T-helper 17 cell (primary cell): ENCODE data around the gene STK39. TPM values are rescaled to one million over a fixed set of nuclear protein-coding genes. Genes with fewer than 3 reads are reported as not detected.

Experiments
- ATAC-seq: fragments of 150-1000 bp; cut with Tn5 transposase; 2 replicates; pipeline ENCODE4 v1.10.0; 2021; ENCODE audit warnings: mild to moderate bottlenecking, moderate library complexity
- DNase-seq, 3 donors: peaks; one replicate each; pipeline versions ENCODE4 v3.0.0 to v3.0.0-alpha.2; 2020 to 2021
- H3K9me3 ChIP-seq: one replicate; pipeline ENCODE4 v1.7.0; 2013; ENCODE audit warnings: low read length, mild to moderate bottlenecking; ENCODE audit not compliant: control insufficient read depth, poor library complexity, severe bottlenecking
- H3K27ac Mint-ChIP-seq: one replicate; pipeline ENCODE4 v1.8.0; 2022; ENCODE audit warnings: mild to moderate bottlenecking, moderate library complexity, mixed read lengths
- H3K27me3 Mint-ChIP-seq: one replicate; pipeline ENCODE4 v1.8.0; 2022; ENCODE audit warnings: mixed read lengths
- H3K36me3 Mint-ChIP-seq: one replicate; pipeline ENCODE4 v1.8.0; 2022; ENCODE audit warnings: low read depth, mixed read lengths
- H3K4me1 Mint-ChIP-seq: one replicate; pipeline ENCODE4 v1.8.0; 2022; ENCODE audit warnings: mild to moderate bottlenecking, mixed read lengths
- H3K4me3 Mint-ChIP-seq: one replicate; pipeline ENCODE4 v1.8.0; 2022; ENCODE audit warnings: mild to moderate bottlenecking, moderate library complexity, mixed read lengths
- total RNA-seq, 4 donors: library from RNA in 2 of 4; stranded (reverse) in 2 of 4; gene quantifications; one replicate each; pipeline ENCODE4 v1.2.3 and lab custom pipeline; 2022 to 2026

Gene STK39
- total RNA-seq, 2 donors from 2014 or later = 24.1 to 26.1 TPM

DNA sequence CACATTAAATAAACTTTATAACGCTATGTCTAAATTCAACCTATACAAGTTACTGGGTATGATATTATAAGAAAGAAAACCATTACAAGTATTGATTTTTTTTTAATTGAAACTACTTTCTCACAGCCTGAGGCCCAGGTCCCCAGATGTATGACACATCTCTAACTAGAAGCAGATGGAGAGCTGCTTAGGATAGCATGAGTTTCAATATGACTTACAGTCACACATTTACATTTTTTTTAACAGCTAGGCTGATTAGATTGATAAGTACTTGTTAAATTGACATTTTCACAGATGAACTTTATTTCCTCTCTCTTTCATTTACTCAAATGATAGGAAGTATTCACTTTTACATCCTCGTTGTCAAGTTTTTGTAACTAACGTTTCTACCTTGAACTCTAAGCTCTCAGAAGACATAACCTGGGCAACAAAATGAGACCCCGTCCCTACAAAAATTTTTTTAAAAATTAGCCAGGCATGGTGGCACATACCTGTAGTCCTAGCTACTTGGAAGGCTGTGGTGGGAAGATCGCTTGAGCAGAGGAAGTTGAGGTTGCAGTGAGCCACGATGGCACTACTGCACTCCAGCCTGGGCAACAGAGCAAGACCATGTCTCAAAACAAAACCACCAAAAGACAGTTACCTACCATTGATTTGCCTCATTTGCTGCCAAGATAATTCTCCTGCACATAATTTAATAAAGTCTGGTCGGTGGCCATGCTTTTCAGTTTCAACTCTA lies 52.4 kb downstream of the STK39 start:
- H3K4me3 Mint-ChIP-seq = peak overlapping the region; percentile 65
- H3K9me3 ChIP-seq = no peaks in the 10 kb centered on the region
- ATAC-seq = peak; percentile 51
- H3K27ac Mint-ChIP-seq = peak overlapping the region; percentile 85
- peaks cover 56% of the 10 kb centered on the region for H3K4me1 Mint-ChIP-seq
- no peaks in the 10 kb centered on the region for H3K36me3 Mint-ChIP-seq
- H3K27me3 Mint-ChIP-seq = no peaks in the 10 kb centered on the region
- DNase-seq = no peak

DNA sequence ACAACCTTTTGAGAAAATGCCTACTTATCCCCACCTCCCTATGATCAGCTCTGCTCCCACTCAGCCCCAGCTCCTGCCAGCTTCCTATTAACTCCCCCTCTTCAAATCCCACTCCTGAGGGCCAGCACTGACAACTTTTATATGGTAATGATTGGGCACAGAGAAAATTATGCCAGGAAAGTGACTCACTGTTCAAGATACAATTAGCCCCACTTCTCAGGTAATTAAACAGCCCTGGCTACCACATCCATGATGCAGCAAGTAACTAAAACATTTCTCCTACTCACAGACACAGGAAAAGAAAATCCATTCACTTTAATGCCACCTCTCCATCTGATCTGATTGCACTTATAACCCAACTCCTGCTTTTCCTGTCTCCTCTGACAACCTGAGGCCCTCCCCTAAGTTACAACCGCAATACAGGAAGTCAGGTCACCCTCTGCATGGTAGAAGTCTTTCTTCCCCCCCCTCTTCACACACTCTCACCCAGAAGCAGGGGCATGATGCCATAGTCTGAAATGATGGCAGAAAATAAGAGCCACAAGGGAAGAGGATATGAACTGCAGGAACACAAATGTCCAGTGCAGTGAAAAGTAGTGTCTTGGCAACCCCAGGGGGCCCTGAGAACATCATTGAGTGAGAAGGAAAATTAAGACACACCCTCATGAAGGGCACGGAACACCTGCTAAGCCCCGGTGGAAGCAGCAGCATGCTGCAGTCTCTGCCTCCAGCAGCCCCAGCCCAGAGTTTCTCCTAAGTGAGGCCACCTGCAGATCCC lies 54.4 kb downstream of the STK39 start:
- DNase-seq (no peak), ATAC-seq (peak; percentile 94)
- Mint-ChIP-seq H3K4me1 (peaks cover 61% of the 10 kb centered on the region), H3K27me3 (no peaks in the 10 kb centered on the region), H3K4me3 (peak overlapping the region; percentile 73), H3K36me3 (peaks cover 3% of the 10 kb centered on the region), H3K27ac (peak overlapping the region; percentile 88)
- H3K9me3 ChIP-seq = no peaks in the 10 kb centered on the region

DNA sequence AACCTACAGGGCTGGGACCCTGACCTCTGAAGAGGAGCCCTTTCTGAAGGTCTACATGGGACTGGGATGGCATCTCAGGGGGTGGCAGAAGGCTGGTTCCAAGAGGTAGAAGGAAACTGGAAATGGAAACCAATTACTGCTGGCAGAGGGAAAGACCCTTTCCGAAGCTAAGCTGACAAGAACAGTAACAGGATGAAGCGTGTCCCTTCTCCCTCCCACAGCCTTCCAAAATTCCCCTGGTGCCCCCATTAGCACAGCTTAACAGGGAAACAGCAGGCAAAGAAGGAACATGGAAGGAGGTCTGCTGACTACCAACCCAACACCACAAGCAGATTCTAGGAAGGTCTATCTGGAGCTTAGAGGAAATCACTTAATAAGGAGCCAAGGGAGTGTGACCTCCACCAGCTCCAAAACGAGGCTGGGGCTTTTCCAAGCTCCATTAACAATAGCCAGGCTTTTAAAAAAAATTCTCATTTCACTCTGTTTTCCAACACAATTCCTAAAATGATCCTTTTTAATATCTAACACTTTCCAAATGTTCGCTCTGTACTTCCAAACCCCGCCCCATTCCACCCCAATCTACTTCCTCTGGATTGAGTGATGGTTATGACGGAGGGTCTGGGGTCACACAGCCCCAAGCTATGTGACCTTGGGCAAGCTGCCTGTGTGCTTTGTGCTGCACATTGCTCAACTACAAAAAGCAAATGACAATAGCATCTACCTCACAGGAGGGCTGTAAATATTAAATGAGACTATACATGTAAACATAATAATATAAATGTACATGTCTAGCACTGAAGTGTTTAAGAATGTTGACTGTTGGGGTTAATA lies 55.2 kb downstream of the STK39 start:
- Mint-ChIP-seq H3K4me1 (peaks cover 61% of the 10 kb centered on the region), H3K4me3 (peak overlapping the region; percentile 73), H3K27ac (peak overlapping the region; percentile 88), H3K27me3 (no peaks in the 10 kb centered on the region), H3K36me3 (peaks cover 3% of the 10 kb centered on the region)
- DNase-seq (no peak), ATAC-seq (no peak)
- no peaks in the 10 kb centered on the region for H3K9me3 ChIP-seq

DNA sequence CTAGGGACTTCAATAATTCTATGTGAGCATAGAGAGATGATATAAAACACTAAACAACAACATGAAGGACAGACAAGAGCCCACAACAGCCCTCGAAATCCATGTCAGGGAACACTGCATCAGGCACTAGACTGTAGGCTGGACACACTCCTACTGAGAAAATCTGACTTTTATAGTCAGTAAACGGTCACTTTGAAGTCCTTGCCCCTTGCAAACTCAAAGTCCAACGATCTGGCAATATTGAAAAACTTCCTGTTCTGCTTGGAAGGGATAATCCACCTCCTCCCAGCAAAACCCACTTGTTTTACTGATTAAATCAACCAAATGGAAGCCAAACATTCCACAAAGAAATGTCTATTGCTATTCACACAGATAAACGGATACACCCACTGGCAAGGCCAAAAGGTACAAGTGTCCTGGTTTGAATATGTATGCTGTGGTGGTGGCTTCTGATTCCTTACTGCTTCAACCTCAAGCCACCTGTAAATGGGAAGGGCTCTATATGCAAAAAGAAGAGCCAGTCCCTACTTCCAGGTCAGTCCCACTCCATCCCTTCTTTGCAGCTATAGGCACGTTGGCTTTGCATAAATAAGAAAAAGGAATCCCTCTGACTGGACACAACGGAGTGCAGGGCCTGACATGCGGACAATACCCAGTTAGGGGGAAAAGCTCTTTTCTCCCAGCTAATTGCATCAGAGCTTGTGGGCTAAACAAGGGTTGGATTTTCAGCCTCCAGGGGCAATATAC lies 56.6 kb downstream of the STK39 start:
- Mint-ChIP-seq H3K27me3 (no peaks in the 10 kb centered on the region), H3K27ac (no peak overlapping the region), H3K4me1 (peaks cover 58% of the 10 kb centered on the region), H3K36me3 (peaks cover 3% of the 10 kb centered on the region), H3K4me3 (no peak overlapping the region)
- no peaks in the 10 kb centered on the region for H3K9me3 ChIP-seq
- DNase-seq (no peak), ATAC-seq (no peak)

DNA sequence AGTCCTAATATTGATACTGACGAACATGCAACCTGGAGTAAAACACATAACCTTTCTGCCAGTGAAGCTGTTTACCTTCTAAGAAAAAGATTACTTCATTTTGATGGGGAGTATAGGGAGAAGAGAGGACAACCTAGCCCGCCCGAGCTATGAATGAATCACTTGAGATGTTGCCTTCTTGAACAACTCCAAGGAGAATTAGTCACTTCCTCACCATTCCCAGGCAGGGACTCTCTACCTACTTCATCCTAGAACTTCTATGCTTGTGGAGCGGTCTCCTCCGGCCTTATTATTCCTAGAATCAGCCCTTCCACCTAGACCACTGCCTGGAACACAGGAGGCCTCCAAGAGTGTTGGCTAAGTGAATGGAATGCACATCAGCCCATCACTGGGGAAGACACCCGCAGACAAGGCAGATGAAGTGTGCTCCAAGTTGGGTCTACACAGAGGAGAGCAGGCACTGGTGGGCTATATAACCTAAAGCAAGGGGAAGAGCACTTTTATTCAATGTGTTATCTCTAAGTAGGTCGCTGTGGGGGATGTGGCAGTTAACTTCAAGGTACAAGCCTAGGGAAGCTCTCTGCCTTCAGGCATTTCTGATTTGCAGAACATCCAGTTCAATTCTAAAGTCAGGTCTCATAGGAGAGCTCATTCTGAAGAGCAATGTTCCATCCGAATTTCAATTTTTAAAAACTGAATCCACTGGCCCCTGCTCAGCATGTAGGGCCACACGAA lies 57.4 kb downstream of the STK39 start:
- Mint-ChIP-seq H3K4me1 (peaks cover 50% of the 10 kb centered on the region), H3K4me3 (peak overlapping the region; percentile 22), H3K27me3 (no peaks in the 10 kb centered on the region), H3K36me3 (peaks cover 3% of the 10 kb centered on the region), H3K27ac (no peak overlapping the region)
- DNase-seq (no peak), ATAC-seq (no peak)
- no peaks in the 10 kb centered on the region for H3K9me3 ChIP-seq

DNA sequence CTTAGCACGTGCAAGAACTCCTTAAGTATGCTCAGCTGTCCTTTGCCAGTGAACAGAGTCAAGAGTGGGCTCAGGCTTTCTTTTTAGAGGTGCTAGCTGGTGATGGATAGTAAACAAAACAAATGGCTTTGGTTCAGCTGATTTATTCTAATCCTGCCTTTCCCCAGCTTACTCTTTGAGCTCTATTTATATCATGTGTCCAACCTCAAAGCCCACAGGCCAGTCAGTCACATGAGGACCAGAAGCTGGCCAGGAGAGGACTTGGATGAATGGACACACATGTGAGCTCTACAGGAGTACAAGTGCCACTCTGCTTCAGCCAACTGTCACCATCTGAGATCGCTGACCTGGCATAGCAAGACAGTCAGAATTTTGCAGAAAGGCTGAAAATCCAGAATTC lies 59.4 kb downstream of the STK39 start:
- ATAC-seq = no peak
- H3K27ac Mint-ChIP-seq = no peak overlapping the region
- no peaks in the 10 kb centered on the region for H3K9me3 ChIP-seq
- H3K4me1 Mint-ChIP-seq = peaks cover 50% of the 10 kb centered on the region
- no peak overlapping the region for H3K4me3 Mint-ChIP-seq
- no peaks in the 10 kb centered on the region for H3K27me3 Mint-ChIP-seq
- peaks cover 3% of the 10 kb centered on the region for H3K36me3 Mint-ChIP-seq
- DNase-seq = no peak

DNA sequence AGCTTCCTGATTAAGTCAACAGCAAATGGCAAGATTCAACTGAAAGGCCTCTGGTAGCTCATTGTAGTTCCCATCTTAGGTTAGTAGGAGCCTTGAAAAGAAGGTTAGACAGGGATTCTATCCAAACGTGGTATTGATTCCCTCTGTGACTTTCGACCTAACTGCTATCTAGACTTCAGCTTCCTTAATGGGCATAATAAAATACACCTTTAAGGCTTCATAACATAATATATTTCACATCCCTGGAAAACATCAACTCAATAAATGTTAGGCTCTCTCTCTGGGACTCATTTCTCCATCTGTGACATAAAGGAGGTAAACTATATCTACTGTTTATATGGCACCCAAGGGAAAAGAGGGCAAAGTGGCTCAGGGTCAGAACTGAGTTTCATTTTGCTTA lies 60.9 kb downstream of the STK39 start:
- no peak overlapping the region for H3K27ac Mint-ChIP-seq
- DNase-seq = no peak
- no peak overlapping the region for H3K4me3 Mint-ChIP-seq
- ATAC-seq = no peak
- peaks cover 44% of the 10 kb centered on the region for H3K4me1 Mint-ChIP-seq
- H3K27me3 Mint-ChIP-seq = no peaks in the 10 kb centered on the region
- no peaks in the 10 kb centered on the region for H3K9me3 ChIP-seq
- peaks cover 3% of the 10 kb centered on the region for H3K36me3 Mint-ChIP-seq

DNA sequence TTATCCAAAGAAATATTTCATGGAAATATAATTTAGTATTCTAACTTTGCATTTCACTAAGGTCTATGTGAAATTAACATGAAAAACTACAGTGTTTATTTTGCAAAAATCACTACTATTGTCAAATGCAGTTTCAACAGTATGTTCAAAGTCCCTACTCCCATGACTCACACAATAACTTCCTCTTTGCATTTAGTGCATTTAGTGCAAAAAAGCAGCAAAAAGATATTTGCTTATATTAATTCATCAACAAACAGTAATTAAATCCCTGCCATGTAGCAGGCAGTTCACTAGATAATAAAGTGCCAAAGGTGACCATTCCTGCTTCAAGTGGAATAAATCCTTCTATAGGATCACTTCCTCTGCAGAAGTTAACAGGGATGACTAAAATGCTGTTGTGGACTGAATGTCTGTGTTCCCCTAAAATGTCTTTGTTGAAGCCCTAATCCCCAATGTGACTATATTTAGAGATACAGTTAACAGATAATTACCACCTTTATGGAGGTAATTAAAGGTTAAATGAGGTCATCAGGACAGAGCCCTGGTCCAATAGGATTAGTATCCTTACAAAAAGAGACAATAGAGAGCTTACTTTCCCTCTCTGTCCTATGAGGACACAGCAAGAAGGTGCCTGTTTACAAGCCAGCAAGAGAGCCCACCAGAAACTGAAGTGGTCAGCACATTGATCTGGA lies 61.7 kb downstream of the STK39 start:
- Mint-ChIP-seq H3K27ac (no peak overlapping the region), H3K36me3 (peaks cover 3% of the 10 kb centered on the region), H3K4me1 (peaks cover 41% of the 10 kb centered on the region), H3K27me3 (no peaks in the 10 kb centered on the region), H3K4me3 (no peak overlapping the region)
- DNase-seq (no peak), ATAC-seq (no peak)
- no peaks in the 10 kb centered on the region for H3K9me3 ChIP-seq

DNA sequence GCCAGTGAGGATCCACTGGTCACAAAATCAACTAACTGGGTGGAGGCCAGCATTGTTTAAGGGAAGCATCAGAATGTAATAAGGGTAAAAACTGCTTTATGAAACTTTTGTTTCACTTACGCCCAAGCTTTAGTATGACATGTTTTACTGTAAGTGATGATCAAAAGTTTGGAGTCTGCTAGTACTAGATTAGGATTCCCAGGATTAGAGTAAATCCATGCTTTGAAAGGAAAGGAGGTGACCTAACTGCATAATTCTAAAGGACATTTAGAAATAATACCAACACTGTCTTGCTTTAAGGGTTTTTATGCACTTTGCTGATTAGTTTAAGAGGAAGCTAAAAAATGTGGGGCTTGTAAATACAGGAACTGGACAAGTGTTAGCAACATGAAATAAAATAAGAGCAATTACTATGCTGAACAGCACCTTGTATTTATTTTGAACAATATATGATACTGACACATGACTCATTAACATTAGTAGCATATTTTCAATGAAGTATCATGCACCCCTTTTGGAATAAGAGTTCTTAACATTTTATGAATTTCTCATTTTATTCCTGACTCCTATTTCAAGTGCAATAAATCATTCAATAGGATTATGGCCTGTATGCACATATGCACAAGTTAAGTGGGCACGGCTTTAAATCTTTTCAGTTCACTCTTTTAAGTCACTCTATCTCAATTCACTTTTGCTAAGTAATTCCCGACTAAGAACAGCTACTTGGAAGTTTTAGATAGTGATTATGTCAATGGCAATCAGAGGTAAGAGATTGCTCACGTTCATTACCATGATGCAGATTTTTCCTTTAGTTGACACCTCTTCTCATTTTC lies 62.5 kb downstream of the STK39 start:
- H3K9me3 ChIP-seq = no peaks in the 10 kb centered on the region
- H3K27ac Mint-ChIP-seq = no peak overlapping the region
- peaks cover 33% of the 10 kb centered on the region for H3K4me1 Mint-ChIP-seq
- no peak overlapping the region for H3K4me3 Mint-ChIP-seq
- DNase-seq = no peak
- H3K36me3 Mint-ChIP-seq = peaks cover 3% of the 10 kb centered on the region
- ATAC-seq = no peak
- H3K27me3 Mint-ChIP-seq = no peaks in the 10 kb centered on the region

DNA sequence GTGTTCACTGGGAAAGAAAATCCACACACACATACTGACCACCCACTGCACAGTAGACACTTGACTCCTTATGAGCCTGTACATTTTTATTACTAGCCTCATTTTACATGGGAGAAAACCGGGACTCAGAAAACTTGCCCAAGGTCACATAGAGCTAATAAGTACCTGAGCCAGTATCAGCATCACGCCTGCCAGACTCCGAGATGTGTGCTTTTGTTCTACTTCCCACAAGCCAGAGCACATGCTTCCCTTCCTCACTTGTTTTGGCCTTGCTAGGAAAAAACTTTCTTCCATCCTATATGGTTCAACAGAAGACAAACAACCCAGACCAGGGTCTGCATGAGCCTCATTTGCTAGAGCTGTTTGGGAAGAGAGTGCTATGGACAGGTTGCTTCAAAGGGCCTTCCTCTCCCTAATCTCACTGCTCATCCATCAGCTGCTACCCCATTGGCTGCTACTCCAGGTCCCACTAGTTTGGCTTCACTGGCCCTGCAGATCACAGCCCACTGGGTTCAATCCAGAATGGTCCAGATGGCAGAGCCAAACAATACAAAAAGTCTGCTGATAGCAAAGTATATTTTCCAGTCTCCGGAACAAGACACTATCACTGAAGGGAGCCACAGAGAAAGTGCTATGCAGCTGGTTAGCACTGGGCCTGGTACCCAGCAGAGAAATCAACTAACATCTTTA lies 63.9 kb downstream of the STK39 start:
- DNase-seq = no peak
- H3K4me1 Mint-ChIP-seq = peaks cover 29% of the 10 kb centered on the region
- no peaks in the 10 kb centered on the region for H3K9me3 ChIP-seq
- H3K36me3 Mint-ChIP-seq = peaks cover under 1% of the 10 kb centered on the region
- no peak overlapping the region for H3K4me3 Mint-ChIP-seq
- no peaks in the 10 kb centered on the region for H3K27me3 Mint-ChIP-seq
- no peak overlapping the region for H3K27ac Mint-ChIP-seq
- no peak for ATAC-seq
